Left ventricle myocardium superior (tissue), 1 donor: Measurements from ENCODE around the gene LRMDA. TPM values are rescaled to one million over a fixed set of nuclear protein-coding genes. Genes with fewer than 3 reads are reported as not detected.
"Not testable (repeated sequence)": the region's sequence is repeated elsewhere in the genome, so short reads cannot be mapped to it uniquely, and the experiment has no call there.

Experiments
- ATAC-seq: fragments of 200-7000 bp; cut with Tn5 transposase; one replicate; pipeline ENCODE4 v1.9.1; 2020; ENCODE audit warnings: mild to moderate bottlenecking, moderate library complexity
- DNase-seq: peaks from one replicate; pipeline ENCODE4 v3.0.0-alpha.2; 2020
- intact Hi-C: fragments of 100-400 bp; cut with micrococcal nuclease; formaldehyde crosslinking; loops from one replicate; pipeline ENCODE4 v1.11.0; 2022
- total RNA-seq: library from RNA; stranded (reverse); fragmentation: NEBNext Ultra II Directional; extraction: Animal tissue kit (Norgen Biotek cat#: 25700); gene quantifications from one replicate; pipeline ENCODE4 v1.2.1, GENCODE V29; 2021
- donor health status: DM: no; HTN: yes; CAD: no; lungs with severe emphysema.

The LRMDA gene
- total RNA-seq, 1 donor from 2014 or later: 23.1 TPM

DNA sequence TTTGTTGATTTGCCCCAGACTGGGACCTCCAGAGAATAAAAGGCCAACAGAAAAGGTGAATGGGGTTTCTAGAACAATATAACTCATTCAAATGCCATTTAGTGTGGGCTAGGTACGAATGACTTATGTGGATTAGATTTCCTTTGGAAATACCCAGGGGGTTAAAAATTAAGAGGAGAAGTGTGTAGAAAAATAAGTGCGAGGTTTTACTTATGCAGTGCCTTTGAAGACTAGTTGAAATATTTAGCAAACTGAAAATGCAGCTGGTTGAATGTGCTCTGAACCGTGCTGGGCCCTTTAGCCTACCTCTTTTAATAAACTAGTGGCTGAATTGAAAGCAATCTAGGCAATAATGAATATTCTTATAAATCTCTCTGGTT, 180.6 kb downstream of the LRMDA start:
- DNase-seq: no peak
- ATAC-seq: no peak
- intact Hi-C loops: no loop called here

DNA sequence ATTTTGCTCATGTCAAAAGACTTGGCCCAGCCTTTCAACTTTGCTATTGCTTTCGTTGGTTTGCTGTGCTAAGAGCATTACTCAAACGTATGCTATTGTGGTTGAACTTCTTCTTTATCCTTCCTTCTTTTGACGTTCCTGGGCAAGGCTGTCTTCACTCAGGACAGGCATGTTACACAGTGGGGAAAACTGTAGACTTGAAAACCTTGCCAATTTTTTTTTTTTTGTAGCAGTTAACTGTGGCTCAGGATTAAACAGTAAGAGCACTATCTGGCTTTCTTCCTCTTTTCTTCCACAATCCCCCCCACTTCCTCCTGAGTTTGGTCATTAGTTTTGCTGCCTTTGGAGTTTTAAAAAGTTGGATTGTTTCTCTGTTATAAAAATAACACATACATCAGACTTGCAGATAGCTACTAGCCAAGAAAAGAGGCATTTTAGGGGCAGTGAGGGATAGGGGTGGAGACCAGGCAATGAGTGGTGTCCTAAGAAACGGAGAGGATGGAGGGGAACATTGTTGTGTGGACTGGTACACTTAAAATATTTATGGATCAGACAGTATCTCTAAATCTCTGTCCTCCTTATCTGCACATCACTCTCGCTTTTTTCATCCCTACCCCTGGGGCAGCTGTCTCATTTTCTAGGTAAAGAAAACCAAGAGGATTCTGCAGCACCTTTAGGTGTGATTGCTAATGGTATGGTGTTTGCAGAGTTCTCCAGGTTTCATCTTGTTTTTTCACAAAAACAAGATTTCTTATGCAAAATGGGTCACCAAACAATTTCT, 181.7 kb downstream of the LRMDA start:
- intact Hi-C loops: no loop called here
- DNase-seq: no peak
- peak; percentile 76 for ATAC-seq

DNA sequence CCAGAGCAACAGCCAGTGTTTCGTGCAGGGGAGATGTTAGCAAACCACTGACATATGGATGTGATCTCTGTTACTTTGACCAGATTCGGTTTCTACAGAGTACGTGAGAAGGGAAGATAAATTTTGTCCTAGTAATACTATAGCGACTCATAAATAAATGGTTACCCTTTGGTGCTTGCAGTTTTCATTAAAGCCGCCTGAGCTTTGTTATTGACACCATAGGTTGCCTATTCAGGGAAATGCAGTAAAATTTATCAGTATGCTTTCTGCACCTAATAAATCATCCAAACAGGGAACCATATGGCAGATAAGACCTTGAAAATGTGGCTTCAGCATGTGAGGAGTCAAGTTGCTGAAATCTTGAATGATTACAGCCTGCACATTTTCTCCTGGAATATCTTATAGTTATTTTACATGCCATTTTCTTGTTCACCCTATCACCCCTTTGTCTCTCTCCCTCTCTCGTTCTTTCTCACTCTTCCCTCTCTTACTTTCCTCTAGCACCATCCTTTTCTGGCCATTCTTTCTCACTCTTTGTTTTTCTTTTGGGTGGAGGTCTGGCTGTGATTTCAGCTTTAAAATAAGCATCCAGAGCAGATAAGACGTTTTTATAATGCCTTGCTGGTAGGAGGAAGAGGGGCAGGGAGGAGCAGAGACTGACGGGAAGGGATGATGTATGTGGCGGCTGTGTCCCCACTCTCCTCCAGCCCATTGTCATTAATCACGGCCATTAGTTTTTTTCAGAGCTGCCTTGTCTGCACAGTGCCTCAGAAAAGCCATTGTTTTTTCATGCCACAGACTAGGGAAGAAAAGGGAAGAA, 182.5 kb downstream of the LRMDA start:
- DNase-seq (no peak), ATAC-seq (no peak)
- intact Hi-C loops: no loop called here

DNA sequence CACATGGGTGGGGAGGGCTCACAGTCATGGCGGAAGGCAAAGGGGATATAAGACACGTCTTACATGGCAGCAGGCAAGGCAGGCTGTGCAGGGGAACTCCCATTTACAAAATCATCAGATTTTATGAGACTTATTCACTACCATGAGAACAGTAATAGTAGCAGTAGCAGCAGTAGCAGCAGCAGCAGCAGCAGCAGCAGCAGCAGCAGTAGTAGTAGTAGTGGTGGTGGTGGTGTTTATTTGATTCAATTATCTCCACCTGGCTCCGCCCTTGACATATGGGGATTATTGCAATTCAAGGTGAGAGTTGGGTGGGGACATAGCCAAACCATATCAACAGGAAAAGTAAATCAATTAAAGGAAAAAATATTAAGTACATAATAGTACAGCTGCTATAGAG, 184.7 kb downstream of the LRMDA start:
- DNase-seq (no peak), ATAC-seq (no peak)
- intact Hi-C loops: no loop called here

DNA sequence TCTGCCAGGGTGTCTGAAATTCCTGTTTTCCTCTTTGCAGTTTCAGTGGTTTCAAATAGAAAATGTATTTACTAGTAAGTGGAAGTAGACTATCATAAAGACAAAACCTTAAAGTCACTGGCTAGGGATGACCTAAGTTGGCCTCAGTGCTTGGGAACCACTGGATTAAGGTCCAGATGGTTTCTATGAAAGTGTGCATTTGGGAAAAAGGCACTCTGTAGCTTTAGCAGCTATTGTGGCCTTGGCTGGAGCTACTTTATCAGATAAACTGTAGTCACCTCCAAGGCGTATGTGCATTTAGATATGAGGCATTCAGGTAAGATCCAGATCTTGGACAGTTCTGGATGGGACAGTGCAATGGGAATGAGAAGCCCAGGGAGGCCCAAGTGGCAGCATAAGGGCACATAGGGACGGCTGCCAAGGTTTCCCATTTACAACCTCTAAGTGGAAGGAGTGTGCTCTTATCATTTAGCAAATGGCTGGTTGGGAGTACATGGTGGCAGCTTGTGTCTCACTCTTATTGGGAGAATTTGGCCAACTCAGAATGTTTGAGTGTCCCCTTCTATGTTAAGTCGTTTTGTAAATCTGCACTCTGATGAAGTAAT, 185.6 kb downstream of the LRMDA start:
- DNase-seq: no peak
- ATAC-seq: peak; percentile 13
- intact Hi-C loops: no loop called here

DNA sequence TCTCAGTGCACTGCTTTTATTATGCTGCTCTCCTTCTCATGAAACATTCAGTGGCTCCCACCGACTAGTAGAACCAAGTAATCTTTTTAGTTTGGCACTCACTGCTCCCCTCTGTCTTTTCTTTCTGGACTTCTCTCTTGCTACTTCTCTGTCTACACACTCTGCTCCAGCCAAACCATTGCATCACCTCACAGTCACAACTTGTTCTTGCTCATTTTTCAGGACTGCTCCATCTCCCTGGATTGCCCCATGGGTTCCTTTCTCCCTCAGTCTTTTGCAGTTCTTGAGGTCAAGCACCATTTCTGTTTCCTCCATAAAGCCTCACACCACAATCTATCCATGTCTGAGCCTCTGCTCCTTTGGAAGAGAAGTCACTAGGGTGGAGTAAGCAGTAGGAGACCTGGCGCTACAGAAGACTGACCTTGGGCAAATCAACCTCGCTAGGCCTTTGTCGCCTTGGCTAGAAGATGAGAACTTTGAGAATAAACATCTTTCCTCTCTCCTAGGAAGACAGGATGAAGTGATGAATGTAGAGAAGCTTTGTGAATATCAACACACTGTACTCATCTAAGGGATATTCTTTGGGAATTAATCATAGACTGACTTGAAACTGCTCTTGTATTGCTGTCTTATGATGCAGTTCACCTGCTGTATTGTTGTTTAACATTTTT, 186.2 kb downstream of the LRMDA start:
- intact Hi-C loops: no loop called here
- DNase-seq (no peak), ATAC-seq (peak; percentile 83)

DNA sequence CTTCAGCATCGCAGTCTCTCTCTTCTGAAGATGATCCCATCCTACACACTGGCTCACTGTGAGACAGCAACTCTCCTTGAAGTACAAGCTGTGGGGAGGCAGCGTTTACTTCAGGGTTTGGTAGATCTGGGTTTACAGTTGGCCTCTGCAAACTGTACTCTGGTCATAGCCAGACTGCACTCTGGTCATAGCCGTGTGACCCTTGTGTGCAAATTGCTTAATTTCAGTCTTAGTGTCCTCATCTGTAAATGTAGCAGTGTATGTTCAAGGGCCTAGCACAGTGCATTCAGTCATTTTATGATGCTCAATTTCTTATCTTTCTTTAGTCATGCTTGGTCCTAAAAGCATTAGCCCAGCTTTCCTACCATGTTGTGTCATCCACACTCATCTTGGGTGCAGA, 188.2 kb downstream of the LRMDA start:
- ATAC-seq (no peak), DNase-seq (no peak)
- intact Hi-C loops: no loop called here

DNA sequence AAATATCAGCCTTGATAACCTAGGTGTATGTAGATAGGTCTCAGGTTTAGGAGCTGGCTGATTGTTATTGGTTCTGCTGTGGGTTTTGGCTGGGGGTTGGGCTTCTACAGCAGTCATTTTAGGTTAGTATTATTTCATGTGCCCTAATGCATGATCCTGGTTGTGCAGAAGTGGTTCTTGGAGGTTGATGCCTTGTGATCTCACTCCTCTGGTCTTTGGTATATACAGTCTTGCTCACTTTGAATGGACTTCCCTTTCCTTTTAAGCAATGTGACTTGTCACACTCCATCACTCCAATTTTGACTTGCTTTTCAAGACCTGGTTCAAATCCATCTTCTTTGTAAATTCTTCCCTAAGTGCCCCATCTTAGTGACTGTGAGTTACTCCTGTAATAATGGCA, 188.9 kb downstream of the LRMDA start:
- DNase-seq (no peak), ATAC-seq (no peak)
- intact Hi-C loops: no loop called here

DNA sequence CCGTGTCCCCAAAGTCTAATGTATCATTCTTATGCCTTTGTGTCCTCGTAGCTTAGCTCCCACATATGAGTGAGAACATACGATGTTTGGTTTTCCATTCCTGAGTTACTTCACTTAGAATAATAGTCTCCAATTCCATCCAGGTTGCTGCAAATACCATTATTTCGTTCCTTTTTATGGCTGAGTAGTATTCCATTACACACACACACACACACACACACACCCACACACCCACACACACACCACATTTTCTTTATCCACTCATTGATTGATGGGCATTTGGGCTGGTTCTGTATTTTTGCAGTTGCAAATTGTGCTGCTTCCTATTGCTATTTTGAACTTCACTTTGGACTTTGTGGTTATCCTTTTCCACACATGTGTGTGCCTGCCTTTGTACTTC, 189.6 kb downstream of the LRMDA start:
- DNase-seq, ATAC-seq, intact Hi-C loops: not testable (repeated sequence)

DNA sequence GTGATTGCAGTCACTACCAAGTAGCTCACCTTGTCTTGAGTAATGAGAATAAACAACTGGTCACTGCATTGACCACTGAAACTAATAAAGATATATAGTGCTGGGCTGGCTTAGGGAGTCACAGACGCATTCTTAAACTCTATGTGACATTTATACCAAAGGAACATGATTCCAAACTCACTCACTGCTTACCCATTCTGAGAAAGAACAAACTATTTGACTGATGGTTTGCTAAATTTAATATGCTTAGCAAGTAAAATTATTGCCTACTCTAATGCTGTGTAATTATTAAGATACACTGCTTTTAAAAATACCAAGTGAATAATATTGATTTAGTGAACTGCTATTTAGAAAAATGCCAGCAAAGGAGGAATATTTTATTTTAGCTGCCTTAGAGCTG, 191.1 kb downstream of the LRMDA start:
- intact Hi-C loops: no loop called here
- ATAC-seq (no peak), DNase-seq (no peak)

DNA sequence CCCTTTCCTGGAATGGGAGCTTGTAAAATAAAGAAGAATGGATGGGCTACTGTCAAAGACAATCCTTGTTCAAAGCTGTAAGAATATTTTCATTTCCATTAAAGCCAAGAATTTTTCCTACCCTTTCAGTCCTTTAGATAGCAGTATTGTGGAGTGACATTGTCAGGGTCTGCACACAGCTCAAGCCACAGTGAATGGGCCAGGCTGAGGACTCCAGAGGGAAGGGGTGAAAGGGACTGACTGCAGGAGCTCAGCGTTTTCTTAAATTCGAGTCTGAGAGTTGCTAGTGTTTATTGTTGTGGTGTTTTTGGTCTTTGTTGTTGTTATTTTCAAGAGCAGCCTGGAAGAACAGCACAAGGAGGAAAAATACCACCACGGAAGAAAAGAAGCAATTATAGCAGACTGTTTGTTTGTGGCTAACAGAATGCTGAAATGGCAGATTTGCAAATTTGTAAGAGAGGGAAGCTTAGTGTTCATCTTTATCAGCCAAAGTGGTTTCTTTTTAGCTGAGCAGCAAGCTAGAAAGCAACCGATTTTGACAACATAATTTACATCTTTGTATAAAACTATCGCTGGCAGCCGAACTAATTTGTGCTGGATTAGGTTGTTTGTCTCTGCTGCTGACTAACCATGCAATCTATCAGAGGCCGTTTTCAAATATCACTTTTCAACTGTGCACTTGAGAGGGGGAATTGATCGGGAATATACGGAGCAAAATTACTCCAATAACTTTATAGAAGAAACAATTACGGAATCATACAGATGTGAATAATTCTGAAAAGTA, 192.1 kb downstream of the LRMDA start:
- intact Hi-C loops: no loop called here
- ATAC-seq: no peak
- DNase-seq: no peak

DNA sequence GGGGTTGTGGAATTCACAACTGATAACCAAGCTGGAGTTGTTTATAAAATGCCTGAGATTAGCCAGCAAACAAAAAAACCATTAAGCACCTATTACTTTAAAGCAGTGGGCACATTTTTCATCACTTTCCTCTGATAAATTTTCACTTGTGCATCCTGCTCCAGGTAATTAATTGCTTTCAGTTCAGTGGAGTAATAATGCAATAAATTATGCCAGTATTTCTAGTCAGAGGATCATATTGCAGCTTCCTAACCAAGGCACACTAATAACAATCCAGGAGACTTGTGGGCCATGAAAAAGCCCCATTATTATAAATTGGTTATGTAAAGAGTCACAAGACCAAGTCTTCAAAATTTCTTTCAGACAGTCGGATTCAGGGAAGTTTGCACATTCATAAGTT, 193.2 kb downstream of the LRMDA start:
- intact Hi-C loops: no loop called here
- ATAC-seq: no peak

DNA sequence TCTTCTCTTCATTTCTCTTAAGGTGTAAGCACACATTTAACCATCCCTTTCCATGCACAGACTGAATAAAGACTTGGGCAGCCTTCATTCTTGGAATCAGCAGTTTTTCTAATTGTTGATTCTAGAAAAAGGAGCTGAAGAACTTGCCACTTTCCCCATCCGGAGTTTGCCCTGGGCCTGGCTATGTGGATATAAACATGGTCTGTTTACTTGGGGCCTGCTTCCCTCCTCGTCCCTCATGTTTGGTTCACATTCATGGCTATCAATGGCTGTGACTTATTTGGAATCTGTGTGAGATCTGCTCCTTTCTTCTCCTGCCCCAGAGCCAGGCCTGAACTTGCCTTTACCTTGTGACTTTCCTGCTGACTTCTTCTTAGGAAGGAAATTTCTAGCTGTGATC, 199.3 kb downstream of the LRMDA start:
- DNase-seq: no peak
- intact Hi-C loops: no loop called here
- no peak for ATAC-seq

More for the DNA sequence above, 193.2 kb downstream of the LRMDA start:
- DNase-seq: no peak

DNA sequence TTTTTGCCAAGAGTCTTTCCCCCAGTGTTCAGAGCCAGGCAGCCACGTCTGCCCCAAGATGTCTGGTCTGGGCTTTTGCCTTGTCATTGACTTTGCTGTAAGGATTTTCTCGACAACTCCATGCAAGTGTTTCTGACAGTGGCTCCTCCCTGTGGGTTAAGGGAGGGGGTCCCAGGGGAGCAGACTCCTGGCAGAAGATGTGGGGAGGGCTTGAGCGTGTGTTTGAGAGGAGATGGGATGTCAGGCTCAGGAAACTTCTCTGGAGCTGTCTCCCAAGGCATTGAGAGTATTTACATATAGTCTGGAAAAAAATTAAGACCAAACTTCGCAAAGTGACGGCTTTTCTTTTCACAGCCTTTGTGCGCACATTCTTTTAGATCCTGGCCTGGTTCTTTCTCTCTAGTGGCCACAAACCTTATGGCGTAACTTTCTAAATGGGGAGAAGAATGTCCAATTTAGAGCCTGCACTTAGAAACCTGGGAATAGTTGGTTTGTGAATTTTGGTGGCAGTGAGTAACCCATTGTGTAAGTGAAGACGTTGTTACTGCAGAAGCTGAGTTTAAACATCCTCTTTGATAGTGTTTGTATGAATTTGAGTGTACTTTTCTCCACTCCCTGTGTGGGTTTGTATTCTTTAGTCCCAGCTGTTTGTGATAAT, 201.5 kb downstream of the LRMDA start:
- peak; percentile 61 for ATAC-seq
- DNase-seq: peak; percentile 42
- intact Hi-C loops: no loop called here

DNA sequence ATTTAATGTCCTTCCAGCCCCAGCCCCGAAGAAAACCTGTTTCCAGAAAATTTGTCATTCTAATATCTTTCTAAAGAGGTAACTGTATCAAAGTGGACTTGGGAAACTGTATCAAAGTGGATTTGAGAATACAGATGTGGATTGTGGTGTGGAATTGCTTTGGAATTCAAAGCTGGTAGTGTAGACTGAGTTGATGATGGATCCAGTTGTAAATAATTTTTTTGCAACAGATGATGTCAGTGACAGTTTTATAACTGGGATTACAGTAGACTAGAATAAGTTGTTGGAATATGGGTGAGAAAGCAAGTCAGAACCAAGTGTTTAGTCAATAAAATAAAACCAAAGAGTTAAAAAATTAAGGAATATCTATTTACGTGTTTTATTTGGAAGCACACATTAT, 202.1 kb downstream of the LRMDA start:
- DNase-seq: no peak
- ATAC-seq: no peak
- intact Hi-C loops: no loop called here

DNA sequence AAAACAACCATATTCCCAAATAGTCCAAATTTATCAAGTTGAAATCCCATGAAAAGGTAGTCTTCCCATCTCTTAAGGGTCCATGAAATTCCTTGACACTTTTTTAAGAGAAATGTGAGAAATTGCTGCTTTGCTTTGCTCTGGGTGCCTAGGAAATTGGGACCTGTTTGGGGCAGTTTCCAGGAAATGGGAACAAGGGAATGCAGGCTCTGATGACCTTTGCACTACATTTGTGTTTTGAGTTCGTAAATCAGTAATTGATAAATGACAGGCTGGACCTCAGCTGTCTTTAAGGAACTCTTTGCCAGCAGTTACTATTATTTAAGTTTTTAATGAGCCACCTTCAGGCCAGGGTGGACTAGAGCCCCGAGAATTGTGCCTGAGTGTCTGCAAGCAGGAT, 203.5 kb downstream of the LRMDA start:
- no peak for ATAC-seq
- intact Hi-C loops: no loop called here

DNA sequence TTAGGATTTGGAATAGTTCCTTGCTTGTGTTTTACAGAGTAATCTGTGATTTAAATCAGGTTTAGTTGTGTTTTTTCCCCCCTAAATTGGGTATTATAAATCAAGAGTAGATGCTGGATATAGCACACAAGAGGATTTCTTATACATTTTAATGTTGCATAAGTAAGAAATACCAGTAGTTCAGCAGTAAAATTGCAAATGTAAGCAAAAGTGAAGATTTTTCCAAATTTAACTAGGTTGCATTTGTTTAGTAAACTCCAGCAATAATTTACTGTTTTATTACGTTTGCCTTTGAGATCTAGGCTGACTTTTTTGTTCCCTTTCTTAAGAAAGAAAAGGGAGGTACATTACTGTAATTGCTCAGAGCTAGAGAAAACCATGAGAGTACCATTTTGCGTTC, 207.3 kb downstream of the LRMDA start:
- intact Hi-C loops: no loop called here

More for the DNA sequence above, 203.5 kb downstream of the LRMDA start:
- DNase-seq: no peak

DNA sequence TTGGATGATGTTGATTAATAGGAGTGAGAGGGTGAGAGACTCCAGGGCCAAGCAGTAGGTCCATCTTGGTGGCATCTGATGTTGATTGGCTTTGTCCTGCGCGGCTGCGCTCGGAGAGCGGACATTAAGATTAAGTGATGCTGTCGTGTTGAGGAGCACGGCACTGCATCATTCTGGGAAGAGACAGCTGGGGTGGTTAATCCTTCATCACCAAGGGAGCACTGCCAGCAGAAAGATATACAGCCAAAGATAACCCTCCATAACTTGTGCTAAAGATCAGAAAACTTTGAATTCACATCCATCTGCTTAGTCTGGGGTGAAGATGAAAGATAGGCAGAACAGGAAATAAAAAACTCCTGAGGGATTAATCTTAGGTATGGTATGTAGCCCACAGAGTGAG, 208.3 kb downstream of the LRMDA start:
- intact Hi-C loops: no loop called here
- no peak for DNase-seq
- ATAC-seq: no peak

More for the DNA sequence above, 207.3 kb downstream of the LRMDA start:
- DNase-seq: no peak
- ATAC-seq: no peak
